ENCODE results near the gene PRMT3. TPM values are rescaled to one million over a fixed set of nuclear protein-coding genes. Genes with fewer than 3 reads are reported as not detected.
"Not testable (repeated sequence)": the region's sequence is repeated elsewhere in the genome, so short reads cannot be mapped to it uniquely, and the experiment has no call there.

Gene PRMT3
- polyA plus RNA-seq, 1 donor (not counting 4 experiments of a cell fraction or from before 2014, with no cell fraction given), result 29.4 TPM

DNA sequence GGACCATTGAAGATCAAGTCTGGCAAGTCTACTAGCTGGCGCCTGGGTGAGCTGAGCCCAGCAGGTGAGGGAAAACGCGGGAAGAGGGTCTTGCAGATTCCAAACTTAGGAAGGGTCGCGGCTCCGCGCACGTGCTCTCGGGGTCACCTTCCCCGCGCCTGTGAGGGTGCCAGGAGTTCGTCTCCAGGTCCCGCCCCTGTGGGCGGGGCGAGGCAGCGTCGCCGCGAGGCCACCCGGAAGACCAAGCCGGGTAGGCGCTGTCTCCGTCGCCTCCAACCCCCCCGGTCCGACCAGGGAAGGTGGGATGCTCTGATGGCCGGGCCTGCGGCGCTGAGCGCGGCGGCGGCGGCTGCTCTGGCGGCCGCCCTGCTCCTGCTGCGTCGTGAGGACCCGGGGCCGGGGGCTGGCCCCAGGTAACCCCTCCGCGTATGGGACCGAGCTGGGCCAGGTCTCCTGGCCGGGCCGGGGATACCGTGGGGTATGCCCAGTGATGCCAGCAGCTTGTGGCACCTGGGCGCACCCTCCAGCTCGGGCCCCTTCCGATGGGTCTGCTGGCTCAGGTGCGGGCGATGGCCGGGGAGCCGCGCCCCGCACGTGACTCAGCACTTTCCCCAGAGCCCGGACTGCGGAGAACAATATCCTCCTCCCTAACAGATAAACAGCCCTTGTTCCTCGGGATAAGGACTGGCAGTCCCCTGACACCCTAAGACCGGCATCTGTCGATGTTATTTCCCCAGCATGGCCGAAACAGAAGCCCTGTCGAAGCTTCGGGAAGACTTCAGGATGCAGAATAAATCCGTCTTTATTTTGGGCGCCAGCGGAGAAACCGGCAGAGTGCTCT, 23.8 kb upstream of the PRMT3 start, which contains the start of gene HTATIP2:
Gene HTATIP2 (plus strand): TSS at position 215 of the 841 bp plus-strand sequence. CDS start 524 bp downstream, at position 739.
- H2AFZ ChIP-seq (ENCODE audit: control insufficient read depth, low read length), result peak within 1 kb of the TSS; percentile 87
- dilution Hi-C loops (cut with MboI; ENCODE audit: extremely low pct_ligation_motif_present, low sequenced_read_pairs), result no loop called here
- no peaks in the 10 kb centered on the region for H4K20me1 ChIP-seq (ENCODE audit: control insufficient read depth, extremely low read depth, insufficient read depth, low read length)
- H3K27me3 ChIP-seq (ENCODE audit: control insufficient read depth, extremely low read depth, insufficient read depth, low read length), result no peaks in the 10 kb centered on the region
- no peaks in the 10 kb centered on the region for H3K36me3 ChIP-seq (ENCODE audit: control insufficient read depth in 2 of 2, extremely low read depth in 1 of 2, insufficient read depth in 2 of 2, low read length in 2 of 2)
- FAIRE-seq, result no peak
- H3K9me1 ChIP-seq (ENCODE audit: control insufficient read depth, extremely low read depth, insufficient read depth, low read length), result no peaks in the 10 kb centered on the region
- H3K9ac ChIP-seq (ENCODE audit: control insufficient read depth, extremely low read depth, insufficient read depth, low read length), result peak within 1 kb of the TSS; percentile 82
- H3K4me2 ChIP-seq (ENCODE audit: control insufficient read depth, extremely low read depth, insufficient read depth, low read depth, low read length), result peak within 1 kb of the TSS; percentile 89
- no peak for DNase-seq (ENCODE audit: low read depth, low spot score)
- peak within 1 kb of the TSS; percentile 84 for H3K27ac ChIP-seq (ENCODE audit: control insufficient read depth, insufficient read depth, low read length)
- TF ChIP-seq, protein P1, sequence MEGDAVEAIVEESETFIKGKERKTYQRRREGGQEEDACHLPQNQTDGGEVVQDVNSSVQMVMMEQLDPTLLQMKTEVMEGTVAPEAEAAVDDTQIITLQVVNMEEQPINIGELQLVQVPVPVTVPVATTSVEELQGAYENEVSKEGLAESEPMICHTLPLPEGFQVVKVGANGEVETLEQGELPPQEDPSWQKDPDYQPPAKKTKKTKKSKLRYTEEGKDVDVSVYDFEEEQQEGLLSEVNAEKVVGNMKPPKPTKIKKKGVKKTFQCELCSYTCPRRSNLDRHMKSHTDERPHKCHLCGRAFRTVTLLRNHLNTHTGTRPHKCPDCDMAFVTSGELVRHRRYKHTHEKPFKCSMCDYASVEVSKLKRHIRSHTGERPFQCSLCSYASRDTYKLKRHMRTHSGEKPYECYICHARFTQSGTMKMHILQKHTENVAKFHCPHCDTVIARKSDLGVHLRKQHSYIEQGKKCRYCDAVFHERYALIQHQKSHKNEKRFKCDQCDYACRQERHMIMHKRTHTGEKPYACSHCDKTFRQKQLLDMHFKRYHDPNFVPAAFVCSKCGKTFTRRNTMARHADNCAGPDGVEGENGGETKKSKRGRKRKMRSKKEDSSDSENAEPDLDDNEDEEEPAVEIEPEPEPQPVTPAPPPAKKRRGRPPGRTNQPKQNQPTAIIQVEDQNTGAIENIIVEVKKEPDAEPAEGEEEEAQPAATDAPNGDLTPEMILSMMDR (optimal IDR thresholded peaks at IDR 0.05 in 1 of 3, IDR thresholded peaks at IDR 0.05 in 1 of 3, conservative IDR thresholded peaks at IDR 0.05 in 1 of 3; ENCODE audit: extremely low read depth in 1 of 3, insufficient read depth in 2 of 3, low read length in 3 of 3), result no peak
- no peak for TF ChIP-seq EZH2 (IDR thresholded peaks at IDR 0.05; ENCODE audit: low read length)
- peak within 1 kb of the TSS; percentile 39 to 73 (median 55) for H3K4me3 ChIP-seq (ENCODE audit: control insufficient read depth in 2 of 3, extremely low read depth in 1 of 3, insufficient read depth in 2 of 3, low read depth in 1 of 3, low read length in 3 of 3)
- no peaks in the 10 kb centered on the region for H3K9me3 ChIP-seq (ENCODE audit: control insufficient read depth, low read depth, low read length)
- peaks cover 35% of the 10 kb centered on the region for H3K4me1 ChIP-seq (ENCODE audit: control insufficient read depth, extremely low read depth, insufficient read depth, low read length)
- H3K79me2 ChIP-seq (ENCODE audit: control insufficient read depth, insufficient read depth, low read length), result no peaks in the 10 kb centered on the region

DNA sequence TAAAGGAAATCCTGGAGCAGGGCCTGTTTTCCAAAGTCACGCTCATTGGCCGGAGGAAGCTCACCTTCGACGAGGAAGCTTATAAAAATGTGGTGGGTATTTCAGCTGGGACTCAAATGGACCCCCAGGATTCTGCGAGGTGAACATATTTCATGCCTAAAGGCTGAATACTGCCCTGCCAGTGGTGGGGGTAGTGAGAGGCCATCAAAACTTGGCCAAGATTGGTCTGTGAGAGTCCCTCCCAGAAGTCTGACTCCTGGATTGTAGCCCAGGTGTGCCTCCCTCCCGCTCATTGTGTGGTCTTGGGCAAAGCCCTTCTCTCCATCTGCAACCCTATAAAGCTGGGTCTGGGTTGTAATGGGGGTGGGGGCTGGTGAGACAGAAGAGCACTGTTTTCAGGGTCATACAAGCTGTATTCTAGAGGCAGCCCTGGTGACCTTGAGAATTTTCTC, 23.1 kb upstream of the PRMT3 start:
- Histone ChIP-seq H4K20me1 (ENCODE audit: control insufficient read depth, extremely low read depth, insufficient read depth, low read length) (no peaks in the 10 kb centered on the region), H3K4me1 (ENCODE audit: control insufficient read depth, extremely low read depth, insufficient read depth, low read length) (peaks cover 37% of the 10 kb centered on the region), H3K36me3 (ENCODE audit: control insufficient read depth in 2 of 2, extremely low read depth in 1 of 2, insufficient read depth in 2 of 2, low read length in 2 of 2) (no peaks in the 10 kb centered on the region), H3K4me3 (ENCODE audit: control insufficient read depth in 2 of 3, extremely low read depth in 1 of 3, insufficient read depth in 2 of 3, low read depth in 1 of 3, low read length in 3 of 3) (peak overlapping the region; percentile 39 to 73 (median 55)), H3K9ac (ENCODE audit: control insufficient read depth, extremely low read depth, insufficient read depth, low read length) (peak overlapping the region; percentile 82), H3K27me3 (ENCODE audit: control insufficient read depth, extremely low read depth, insufficient read depth, low read length) (no peaks in the 10 kb centered on the region), H3K9me3 (ENCODE audit: control insufficient read depth, low read depth, low read length) (no peaks in the 10 kb centered on the region), H3K79me2 (ENCODE audit: control insufficient read depth, insufficient read depth, low read length) (no peaks in the 10 kb centered on the region), H2AFZ (ENCODE audit: control insufficient read depth, low read length) (peak overlapping the region; percentile 87), H3K27ac (ENCODE audit: control insufficient read depth, insufficient read depth, low read length) (peak overlapping the region; percentile 84), H3K9me1 (ENCODE audit: control insufficient read depth, extremely low read depth, insufficient read depth, low read length) (no peaks in the 10 kb centered on the region), H3K4me2 (ENCODE audit: control insufficient read depth, extremely low read depth, insufficient read depth, low read depth, low read length) (peak overlapping the region; percentile 89)
- DNase-seq (ENCODE audit: low read depth, low spot score) (no peak), FAIRE-seq (no peak)
- dilution Hi-C loops (cut with MboI; ENCODE audit: extremely low pct_ligation_motif_present, low sequenced_read_pairs), result no loop called here
- TF ChIP-seq, protein P1 (optimal IDR thresholded peaks at IDR 0.05 in 1 of 3, IDR thresholded peaks at IDR 0.05 in 1 of 3, conservative IDR thresholded peaks at IDR 0.05 in 1 of 3; ENCODE audit: extremely low read depth in 1 of 3, insufficient read depth in 2 of 3, low read length in 3 of 3), result no peak
- TF ChIP-seq EZH2 (IDR thresholded peaks at IDR 0.05; ENCODE audit: low read length), result no peak

DNA sequence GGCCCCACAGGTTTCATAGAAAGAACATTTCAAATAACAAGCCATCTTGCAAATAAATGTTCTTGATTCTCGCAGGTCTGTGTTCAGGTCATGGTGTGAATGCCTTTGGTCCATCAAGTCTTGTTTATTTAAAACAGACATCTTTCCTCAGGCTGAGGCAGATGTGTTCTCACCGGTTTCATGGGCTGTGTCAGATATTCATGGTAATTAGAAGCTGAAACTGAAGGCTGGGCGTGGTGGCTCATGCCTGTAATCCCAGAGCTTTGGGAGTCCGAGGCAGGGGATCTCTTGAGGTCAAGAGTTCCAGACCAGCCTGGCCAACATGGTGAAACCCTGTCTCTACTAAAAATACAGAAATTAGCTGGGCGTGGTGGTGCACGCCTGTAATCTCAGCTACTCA, 22.1 kb upstream of the PRMT3 start:
- H4K20me1 ChIP-seq (ENCODE audit: control insufficient read depth, extremely low read depth, insufficient read depth, low read length); FAIRE-seq; H3K9me1 ChIP-seq (ENCODE audit: control insufficient read depth, extremely low read depth, insufficient read depth, low read length); DNase-seq (ENCODE audit: low read depth, low spot score); H3K9me3 ChIP-seq (ENCODE audit: control insufficient read depth, low read depth, low read length); H3K27me3 ChIP-seq (ENCODE audit: control insufficient read depth, extremely low read depth, insufficient read depth, low read length); H3K4me3 ChIP-seq (ENCODE audit: control insufficient read depth in 2 of 3, extremely low read depth in 1 of 3, insufficient read depth in 2 of 3, low read depth in 1 of 3, low read length in 3 of 3); H3K9ac ChIP-seq (ENCODE audit: control insufficient read depth, extremely low read depth, insufficient read depth, low read length); H3K4me2 ChIP-seq (ENCODE audit: control insufficient read depth, extremely low read depth, insufficient read depth, low read depth, low read length); dilution Hi-C loops (cut with MboI; ENCODE audit: extremely low pct_ligation_motif_present, low sequenced_read_pairs); H3K27ac ChIP-seq (ENCODE audit: control insufficient read depth, insufficient read depth, low read length); H3K79me2 ChIP-seq (ENCODE audit: control insufficient read depth, insufficient read depth, low read length); H2AFZ ChIP-seq (ENCODE audit: control insufficient read depth, low read length); H3K36me3 ChIP-seq (ENCODE audit: control insufficient read depth in 2 of 2, extremely low read depth in 1 of 2, insufficient read depth in 2 of 2, low read length in 2 of 2): not testable (repeated sequence)
- peaks cover 37% of the 10 kb centered on the region for H3K4me1 ChIP-seq (ENCODE audit: control insufficient read depth, extremely low read depth, insufficient read depth, low read length)
